Measurements from ENCODE around the gene NYNRIN.

NYNRIN gene

DNA sequence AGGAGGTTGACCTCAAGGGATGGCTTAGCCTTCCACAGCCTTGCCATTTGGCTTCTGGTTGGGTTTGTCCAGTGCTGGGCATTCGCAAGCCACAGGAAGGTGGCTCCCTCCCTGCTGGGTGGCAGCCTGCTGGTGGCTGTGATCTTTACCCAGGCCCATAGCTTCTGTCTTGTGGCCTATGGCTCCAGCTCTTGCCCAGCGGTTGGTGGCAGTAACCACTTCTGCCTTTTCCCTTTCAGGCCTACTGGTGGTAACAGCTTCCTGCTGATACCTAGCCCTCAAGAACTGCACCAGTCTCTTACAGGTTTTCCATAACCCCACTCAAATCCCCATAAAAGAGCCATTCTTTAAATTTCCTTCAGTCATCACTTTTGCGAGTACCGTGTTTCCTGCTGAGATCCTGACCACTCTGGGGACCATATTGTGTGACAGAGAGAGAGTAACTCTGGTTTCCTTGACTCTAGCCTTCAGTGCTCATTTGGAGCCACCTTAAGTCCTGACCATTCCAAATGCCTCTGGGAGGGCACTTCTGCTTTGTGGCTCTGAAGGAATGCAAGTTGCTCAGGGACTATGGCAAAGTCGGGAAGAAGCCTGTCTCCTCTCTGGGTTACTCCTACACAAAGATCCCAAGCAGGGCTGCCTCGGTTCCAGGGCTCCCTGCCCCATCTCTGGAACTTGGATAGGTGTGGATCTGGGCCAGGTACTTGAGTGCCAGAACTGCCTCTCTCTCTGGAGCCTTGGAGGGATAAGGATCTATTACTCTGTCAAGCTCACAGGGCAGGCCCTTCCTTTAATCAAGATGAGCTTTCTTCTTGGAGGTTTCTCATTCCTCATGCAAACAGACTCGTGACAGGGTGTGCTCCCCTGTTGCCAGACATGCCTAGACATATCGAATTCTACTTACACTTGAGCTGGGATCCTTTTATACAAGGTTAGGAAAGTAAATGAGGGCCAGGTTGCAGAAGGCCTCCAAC, 2.9 kb upstream of the NYNRIN start:
- no peak for DNase-seq

DNA sequence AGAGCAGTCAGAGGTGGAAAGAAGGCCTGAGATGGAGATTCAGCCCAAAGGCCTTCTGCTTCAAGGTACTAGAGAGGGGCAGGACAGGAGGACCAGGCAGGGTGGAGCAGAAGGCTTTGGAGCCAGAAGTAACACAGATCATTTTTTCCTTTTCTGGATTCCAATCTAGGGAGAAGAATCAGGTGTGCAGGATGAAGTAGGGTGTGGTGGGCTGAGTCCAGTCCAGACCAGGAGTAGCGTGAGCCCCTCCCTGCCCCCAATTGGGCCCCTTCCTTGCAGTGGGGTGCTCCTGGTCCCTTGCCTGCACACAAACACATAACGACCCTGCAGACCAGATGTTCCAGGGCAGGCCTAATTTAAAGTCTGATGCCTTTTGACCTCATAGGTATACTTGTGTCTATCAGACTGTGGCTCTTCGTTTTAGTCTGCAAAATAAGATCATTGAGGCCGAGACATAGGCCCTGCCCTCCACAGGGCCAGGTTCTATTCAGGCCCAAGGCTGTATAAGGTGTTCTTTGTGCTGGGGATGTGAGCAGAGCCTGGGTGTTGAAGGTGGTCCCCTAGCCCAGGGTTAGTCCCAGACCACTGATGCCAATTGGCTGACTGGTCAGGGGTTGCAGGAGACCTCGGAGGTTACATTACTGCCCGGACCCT, 1.0 kb upstream of the NYNRIN start:
- DNase-seq, result no peak

DNA sequence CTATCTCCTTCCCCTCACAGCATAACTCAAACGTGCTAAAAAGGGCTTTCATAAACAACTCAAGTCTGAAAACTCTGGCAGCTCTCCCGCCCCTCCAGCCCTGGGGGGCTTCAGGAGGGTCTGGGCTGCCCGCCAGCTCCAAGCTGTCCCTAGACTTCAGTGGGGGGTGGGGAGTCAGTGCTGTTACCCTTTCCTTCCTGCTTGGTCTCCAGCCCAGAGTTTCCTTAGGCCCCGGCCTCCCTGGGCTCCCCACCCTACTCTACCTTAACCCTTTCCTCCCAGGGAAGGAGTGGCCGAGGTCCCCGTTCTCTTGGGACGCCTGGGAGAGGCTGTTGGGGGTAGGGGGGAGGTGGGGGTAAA, 530 bp upstream of the NYNRIN start:
- no peak for DNase-seq

DNA sequence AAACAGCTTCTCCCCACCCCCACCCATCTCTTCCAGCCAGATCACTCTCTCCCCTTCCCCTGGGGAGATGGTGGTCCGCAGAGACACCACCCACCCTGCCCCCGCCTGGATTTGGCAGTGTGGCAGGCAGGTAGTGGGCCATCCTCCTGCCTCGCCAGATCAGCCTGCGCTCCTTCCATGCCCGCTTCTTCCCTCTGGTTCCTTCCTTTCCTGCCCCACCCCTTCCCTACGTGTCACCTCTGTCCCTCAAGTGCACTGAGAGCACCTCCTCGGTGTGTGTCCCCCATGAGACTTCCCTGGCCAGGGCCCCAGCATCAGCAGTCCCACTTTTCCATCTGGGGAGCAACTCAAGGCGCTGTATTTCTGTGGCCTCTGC, 632 bp downstream of the NYNRIN start:
- DNase-seq, result no peak

DNA sequence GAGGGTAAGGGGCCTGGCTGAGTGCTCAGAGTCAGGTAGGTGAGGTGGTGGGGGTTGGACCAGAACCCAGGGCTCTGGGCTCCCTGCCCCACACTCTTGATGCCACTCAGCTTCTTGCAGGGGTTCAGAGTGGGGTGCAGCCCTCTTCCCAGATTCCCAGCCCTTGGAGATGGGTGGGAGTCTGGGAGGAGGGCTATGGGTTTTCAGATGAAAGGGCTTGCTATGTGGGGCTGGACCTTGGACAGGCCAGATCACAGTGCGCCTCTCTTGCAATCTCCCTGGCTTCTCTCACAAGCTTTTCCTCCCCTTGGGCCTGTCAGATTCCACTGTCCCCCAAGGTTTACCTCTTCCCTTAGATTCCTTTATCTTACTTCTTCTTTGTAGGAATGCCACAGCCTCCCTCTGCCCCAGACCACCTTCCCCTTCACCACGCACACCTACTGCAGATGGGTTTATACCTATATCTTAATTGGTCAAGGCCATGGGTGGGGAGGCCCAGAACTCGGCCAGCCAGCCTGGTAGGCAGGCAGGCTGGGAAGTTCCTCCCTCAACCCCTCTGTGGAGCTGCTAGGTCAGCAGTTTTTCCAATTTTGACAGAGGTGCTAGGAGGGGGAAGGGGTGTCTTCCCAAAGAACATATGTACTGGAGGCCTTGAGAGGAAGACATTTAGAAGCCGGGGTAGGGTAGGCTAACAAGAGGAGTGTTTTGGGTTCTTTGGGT, 1.4 kb downstream of the NYNRIN start:
- no peak for DNase-seq

DNA sequence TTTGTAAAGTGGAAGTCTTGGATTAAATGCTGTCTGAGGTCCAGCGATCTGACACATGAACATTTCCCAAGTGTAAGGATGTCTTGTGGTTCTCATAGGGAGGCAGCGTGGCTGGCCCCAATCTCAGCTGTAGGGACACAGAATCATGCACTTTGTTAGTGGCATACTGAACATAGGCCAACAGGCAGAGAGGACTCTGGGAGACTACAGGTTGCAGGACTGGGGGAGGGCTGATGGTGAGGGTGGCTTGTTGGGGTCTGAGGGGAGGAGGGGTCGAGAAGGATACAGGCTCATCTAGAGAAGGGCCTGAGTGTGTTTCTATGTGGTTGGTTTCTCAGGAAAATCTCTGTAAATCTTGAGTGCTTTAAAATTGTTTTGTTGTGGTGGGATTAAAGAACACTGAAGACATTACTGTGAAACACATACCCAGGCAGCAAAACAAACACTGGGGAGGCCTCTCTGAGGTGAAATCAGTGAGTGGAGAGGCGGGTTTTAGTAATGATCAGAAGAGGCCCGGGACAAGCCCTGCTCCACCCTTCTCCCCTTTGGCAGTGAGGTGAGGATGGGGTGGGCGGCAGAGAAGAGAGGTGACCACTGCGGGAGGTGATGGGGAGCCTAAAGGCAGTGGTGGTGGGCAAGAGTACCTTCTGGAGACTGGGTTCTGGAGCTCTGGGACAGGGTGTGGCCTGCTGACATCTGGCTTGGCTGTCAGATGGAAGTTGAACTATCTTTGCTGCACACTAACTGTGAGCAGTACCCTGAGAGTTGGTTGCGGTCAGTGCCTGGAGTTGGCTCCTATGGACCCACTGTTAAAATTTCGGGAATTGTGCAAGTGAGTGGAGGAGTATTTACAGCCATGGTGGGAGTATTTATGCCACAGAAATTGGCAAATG, 3.3 kb downstream of the NYNRIN start:
- no peak for DNase-seq

DNA sequence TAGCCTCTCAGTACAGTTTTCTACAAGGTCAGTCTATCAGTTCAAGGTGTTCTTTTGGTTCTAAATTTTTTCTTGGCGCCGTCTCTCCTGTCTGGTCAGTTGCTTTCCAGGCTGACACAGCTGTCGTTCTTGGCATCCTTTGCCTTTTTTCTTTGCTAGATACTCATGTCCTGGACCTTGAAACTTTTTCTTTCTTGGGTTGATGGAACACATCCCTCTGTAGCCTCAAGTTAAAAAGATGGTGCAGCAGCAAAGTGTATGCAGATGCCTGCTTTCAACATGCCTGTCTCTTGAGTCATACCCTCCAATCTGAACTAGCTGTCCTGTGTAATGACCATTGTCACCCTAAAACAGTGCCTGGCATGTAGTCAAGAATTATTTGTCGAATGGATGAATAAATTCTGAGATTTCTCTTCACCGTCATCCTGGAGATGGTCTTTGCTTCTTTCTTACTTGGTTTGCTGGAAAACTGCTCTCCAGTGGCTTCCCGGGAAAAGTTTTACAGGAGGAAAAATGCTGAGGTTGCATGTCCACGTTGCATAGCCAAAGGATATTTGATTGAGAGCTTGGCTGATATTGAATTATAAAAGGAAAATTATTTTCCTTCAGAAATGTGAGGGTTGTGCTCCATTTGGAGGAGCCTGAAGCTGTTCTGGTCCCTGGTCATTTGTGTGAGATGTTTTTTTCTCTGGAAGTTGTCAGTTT, 4.6 kb downstream of the NYNRIN start:
- DNase-seq, result no peak

DNA sequence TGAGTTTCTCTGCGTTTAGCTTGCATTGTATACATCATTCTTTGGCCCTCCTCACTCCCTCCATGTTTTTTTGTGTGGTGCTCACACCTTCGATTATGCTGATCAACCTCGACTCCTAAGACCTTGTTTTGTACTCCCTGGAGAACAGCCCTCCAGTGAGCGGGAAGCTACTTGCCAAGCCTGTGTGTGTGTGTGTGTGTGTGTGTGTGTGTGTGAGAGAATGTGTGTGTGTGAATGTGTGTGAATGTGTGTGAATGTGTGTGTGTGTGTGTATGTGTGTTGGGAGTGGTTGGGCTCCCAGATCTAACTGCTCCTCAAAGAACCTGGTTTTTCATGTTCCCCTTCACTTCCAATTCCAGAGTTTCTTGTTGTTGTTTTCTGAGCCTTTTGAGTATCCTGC, 6.0 kb downstream of the NYNRIN start:
- DNase-seq, result no peak

DNA sequence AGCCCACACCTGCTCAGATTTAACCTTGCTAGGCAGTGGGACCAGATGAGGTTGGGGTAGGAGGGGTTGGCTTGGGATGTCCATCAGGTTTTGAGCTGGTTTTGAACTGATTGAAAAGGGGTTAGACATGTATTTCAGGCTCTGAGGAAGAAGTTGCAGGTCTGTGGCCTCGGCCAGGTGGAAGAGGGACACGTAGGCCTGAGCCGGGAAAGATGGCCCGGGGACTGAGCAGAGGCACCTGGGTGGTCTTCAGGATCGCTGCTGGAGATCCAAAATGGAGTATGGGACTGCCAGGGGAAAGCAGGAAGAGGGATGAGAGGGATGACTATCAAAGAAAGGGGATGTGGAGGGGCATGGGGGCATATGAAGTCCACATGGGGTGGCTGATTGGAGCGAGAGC, 7.6 kb downstream of the NYNRIN start:
- no peak for DNase-seq

DNA sequence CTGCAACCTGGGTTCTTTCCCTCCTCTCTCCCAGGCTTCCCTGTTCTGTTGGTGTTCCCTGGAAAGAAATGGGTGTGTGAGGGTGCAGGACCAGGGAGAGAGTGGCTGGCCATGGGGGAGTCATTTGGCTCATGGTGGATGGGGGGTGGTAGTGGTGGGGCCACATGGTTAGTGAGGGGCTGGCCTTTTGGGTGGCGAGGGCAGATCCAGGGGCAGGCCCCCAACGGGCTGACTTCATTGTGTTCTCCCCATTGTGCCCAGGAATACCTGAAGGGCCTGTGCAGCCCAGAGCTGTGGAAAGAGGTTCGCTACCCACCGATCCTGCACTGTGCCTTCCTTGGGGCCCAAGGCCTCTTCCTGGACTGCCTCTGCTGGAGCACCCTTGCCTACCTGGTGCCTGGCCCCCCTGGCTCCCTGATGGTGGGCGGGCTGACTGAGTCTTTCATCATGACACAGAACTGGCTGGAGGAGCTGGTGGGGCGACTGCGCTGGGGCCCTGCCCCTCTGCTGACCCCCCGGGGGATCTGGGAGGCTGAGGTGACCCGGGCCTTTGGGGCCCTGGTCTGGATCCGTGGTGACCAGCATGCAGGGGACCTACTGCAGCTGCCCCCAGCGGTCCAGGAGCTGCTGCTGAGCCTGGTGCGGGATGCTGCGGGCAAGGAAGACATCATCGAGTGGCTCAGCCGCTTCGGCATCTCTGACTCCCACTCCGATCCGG, 9.0 kb downstream of the NYNRIN start:
- DNase-seq, result no peak

DNA sequence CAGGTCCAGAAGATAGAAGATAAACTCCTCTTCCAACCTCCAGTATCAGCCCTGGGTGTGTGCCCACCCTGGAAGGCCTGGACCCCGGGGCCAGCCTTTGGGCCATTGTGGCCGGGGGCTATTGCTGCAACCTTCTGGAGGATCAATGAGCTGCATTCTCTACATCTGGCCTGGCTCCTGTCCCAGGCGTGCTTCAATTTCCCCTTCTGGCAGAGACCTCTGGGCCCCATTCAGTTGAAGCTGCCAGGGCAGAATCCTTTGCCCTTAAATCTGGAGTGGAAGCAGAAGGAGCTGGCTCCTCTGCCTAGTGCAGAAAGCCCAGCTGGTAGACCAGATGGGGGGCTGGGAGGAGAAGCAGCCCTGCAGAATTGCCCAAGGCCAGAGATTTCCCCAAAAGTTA, 10.0 kb downstream of the NYNRIN start:
- DNase-seq, result no peak

DNA sequence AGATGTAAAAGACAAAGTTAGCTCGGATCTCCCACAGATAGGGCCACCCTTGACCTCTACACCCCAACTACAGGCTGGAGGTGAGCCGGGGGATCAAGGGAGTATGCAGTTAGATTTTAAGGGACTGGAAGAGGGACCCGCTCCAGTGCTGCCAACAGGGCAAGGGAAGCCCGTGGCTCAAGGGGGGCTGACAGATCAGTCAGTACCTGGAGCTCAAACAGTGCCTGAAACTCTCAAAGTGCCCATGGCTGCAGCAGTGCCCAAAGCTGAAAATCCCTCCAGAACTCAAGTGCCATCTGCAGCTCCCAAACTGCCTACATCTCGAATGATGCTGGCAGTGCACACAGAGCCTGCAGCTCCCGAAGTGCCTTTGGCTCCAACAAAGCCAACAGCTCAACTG, 10.4 kb downstream of the NYNRIN start:
- no peak for DNase-seq

DNA sequence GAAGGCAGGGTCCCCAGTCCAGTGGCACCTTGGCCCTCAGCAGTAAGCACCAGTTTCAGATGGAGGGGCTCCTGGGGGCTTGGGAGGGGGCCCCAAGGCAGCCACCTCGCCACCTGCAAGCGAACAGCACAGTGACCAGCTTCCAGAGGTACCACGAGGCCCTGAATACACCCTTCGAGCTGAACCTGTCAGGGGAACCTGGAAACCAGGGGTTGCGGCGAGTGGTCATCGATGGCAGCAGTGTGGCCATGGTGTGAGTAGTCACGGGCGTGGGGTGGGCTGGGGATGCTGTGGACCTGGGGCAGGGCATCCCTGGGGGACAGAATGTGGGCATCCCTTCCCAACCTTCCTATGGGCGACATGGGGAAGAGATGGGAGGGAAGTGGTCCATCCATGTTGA, 11.2 kb downstream of the NYNRIN start:
- DNase-seq, result no peak

DNA sequence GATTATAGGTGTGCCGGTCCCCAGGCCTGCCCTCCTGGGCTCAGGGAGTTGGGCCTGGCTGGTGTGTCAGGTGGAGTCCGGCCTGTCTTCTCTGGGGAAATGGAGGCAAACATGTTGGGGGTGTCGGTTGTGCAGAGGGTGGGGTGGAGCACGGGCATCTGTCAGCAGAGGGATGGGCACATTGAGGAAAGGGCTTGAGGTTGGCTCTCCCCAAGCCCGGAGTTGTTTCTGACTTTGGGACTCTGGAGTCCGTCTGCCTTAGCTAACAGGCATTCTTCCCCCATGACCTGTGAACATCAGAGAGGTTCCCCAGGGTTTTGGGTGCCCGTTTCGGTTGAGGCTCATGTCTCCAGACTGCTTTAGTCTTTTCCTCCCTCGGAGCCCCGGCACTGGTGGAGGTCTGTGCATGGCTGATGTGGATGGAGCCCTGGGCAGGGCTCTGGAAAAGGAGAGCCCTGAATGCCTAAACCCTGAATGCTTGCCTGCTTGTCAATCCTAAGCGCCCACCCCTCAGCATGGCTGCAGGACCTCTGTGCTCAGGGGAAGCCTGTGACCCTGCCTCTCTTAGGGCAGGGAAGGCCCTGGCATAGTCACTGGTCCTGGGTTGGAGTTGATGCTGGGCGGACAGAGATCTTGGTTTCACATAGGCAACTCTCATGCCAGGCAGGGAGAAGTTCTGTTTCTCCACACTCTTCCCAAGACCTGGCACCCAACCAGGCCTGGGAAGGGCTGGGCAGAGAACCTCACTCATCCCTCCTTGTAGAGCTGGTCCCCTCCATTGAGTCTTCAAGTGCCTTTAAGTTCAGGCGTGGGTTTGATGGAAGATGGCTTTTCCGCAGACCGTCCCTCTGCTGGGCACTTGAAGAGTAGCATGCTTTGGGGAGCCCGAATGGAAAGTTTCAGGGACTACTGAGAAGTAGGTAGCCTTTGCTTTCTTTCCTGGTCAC, 12.9 kb downstream of the NYNRIN start:
- no peak for DNase-seq

DNA sequence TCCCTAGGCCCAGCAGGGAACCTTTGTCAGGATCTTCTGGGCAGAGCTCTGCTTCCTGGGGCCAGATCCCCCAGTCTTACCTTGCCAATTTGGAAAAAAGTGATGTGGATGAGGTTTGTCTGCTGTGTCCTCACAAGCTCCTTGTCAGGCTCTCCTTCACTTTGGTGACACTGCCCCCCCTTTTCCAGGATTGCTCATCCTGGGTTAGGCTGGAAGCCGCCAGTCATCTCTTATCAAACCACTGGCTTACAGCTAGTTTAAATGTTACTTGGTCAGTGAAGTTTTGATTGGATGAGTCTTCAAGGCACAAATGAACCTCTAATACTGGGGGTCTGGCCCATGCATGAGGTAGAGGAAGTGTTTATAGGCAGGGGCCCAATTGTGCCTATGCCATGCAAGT, 15.3 kb downstream of the NYNRIN start:
- DNase-seq, result no peak

DNA sequence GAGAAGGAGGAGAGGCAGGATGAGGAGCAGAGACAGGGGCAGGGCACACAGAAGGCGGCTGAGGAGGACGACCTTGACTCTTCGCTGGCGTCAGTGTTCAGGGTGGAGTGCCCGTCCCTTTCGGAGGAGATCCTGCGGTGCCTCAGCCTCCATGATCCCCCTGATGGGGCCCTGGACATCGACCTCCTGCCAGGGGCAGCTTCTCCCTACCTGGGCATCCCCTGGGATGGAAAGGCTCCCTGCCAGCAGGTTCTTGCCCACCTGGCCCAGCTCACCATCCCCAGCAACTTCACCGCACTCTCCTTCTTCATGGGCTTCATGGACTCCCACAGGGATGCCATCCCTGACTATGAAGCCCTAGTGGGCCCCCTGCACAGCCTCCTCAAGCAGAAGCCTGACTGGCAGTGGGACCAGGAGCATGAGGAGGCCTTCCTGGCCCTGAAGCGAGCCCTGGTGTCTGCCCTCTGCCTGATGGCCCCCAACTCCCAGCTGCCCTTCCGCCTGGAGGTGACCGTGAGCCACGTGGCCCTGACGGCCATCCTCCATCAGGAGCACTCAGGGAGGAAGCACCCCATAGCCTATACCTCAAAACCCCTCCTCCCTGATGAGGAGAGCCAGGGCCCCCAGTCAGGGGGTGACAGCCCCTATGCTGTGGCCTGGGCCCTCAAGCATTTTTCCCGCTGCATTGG, 16.1 kb downstream of the NYNRIN start:
- DNase-seq, result no peak

DNA sequence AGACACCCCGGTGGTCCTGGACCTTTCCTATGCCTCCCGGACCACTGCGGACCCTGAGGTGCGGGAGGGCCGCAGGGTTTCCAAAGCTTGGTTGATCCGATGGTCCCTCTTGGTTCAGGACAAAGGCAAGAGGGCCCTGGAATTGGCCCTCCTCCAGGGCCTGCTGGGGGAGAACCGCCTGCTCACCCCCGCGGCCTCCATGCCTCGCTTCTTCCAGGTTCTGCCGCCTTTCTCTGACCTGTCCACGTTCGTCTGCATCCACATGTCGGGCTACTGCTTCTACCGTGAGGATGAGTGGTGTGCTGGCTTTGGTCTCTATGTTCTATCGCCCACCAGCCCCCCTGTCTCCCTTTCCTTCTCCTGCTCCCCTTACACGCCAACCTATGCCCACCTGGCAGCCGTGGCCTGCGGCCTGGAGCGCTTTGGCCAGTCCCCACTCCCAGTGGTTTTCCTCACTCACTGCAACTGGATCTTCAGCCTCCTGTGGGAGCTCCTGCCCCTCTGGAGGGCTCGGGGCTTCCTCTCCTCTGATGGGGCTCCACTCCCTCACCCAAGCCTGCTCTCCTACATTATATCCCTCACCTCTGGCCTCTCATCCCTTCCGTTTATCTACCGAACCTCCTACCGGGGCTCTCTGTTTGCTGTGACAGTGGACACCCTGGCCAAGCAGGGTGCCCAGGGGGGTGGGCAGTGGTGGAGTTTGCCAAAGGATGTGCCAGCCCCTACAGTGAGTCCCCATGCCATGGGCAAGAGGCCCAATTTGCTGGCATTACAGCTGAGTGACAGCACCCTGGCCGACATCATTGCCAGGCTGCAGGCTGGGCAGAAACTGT, 16.8 kb downstream of the NYNRIN start:
- DNase-seq, result no peak

DNA sequence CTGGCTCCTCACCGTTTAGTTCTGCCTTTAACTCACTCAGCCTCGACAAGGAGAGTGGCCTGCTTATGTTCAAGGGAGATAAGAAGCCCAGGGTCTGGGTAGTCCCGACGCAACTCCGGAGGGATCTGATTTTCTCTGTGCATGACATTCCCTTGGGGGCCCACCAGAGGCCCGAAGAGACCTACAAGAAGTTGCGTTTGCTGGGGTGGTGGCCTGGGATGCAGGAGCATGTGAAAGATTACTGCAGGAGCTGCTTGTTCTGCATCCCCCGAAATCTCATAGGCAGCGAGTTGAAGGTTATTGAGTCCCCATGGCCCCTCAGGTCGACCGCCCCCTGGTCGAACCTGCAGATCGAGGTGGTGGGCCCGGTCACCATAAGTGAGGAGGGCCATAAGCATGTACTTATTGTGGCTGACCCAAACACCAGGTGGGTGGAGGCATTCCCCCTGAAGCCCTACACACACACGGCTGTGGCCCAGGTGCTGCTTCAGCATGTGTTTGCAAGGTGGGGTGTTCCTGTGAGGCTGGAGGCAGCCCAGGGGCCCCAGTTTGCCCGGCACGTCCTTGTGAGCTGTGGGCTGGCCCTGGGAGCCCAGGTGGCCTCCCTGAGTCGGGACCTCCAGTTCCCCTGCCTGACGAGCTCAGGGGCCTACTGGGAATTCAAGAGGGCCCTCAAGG, 17.6 kb downstream of the NYNRIN start:
- DNase-seq, result no peak
